Astrocyte (in vitro differentiated cells and primary cell): ENCODE data around the gene NIFK. TPM values are rescaled to one million over a fixed set of nuclear protein-coding genes. Genes with fewer than 3 reads are reported as not detected.

Experiments
- DNase-seq: peaks from one replicate; pipeline ENCODE4 v3.0.0-alpha.2; 2010; ENCODE audit warnings: low read depth
- FAIRE-seq: peaks from 2 replicates; lab custom pipeline; 2011; peaks lifted over from hg19 to GRCh38; lab: Jason Lieb, UNC
- H2AFZ ChIP-seq: 2 replicates; pipeline ENCODE4 v1.6.0; 2012; ENCODE audit warnings: low read depth, low read length, inconsistent platforms
- H3K27ac ChIP-seq: 2 replicates; pipeline ENCODE4 v1.5.1; 2011; ENCODE audit warnings: low read depth, low read length, inconsistent platforms
- H3K27me3 ChIP-seq: 2 replicates; pipeline ENCODE4 v1.6.0; 2011; ENCODE audit warnings: low read length, inconsistent platforms; ENCODE audit not compliant: insufficient read depth
- H3K36me3 ChIP-seq: 2 replicates; pipeline ENCODE4 v1.5.1; 2011; ENCODE audit warnings: low read length, inconsistent platforms; ENCODE audit not compliant: insufficient read depth
- H3K4me1 ChIP-seq: 2 replicates; pipeline ENCODE4 v1.5.1; 2011; ENCODE audit warnings: low read length, inconsistent platforms; ENCODE audit not compliant: insufficient read depth
- H3K4me2 ChIP-seq: 2 replicates; pipeline ENCODE4 v1.6.0; 2012; ENCODE audit warnings: low read length, inconsistent platforms
- H3K4me3 ChIP-seq: 2 replicates; pipeline ENCODE4 v1.5.1; 2011; ENCODE audit warnings: low read depth, mild to moderate bottlenecking, low read length, inconsistent platforms; ENCODE audit not compliant: insufficient read depth
- H3K79me2 ChIP-seq: 2 replicates; pipeline ENCODE4 v1.6.0; 2012; ENCODE audit warnings: mild to moderate bottlenecking, low read length, inconsistent platforms; ENCODE audit not compliant: insufficient read depth
- H3K9ac ChIP-seq: 2 replicates; pipeline ENCODE4 v1.6.0; 2012; ENCODE audit warnings: mild to moderate bottlenecking, low read length, inconsistent platforms
- H3K9me3 ChIP-seq: 2 replicates; pipeline ENCODE4 v1.5.1; 2012; ENCODE audit warnings: low read depth, mild to moderate bottlenecking, low read length, inconsistent platforms; ENCODE audit not compliant: insufficient read depth
- H4K20me1 ChIP-seq: 2 replicates; pipeline ENCODE4 v1.6.0; 2012; ENCODE audit warnings: low read length, inconsistent platforms; ENCODE audit not compliant: insufficient read depth
- H3K27ac Mint-ChIP-seq: one replicate; pipeline ENCODE4 v1.8.0; 2021; ENCODE audit warnings: mild to moderate bottlenecking, mixed read lengths; ENCODE audit not compliant: unreplicated experiment
- H3K27me3 Mint-ChIP-seq: one replicate; pipeline ENCODE4 v1.8.0; 2021; ENCODE audit warnings: low read depth, mixed read lengths; ENCODE audit not compliant: unreplicated experiment
- H3K36me3 Mint-ChIP-seq: one replicate; pipeline ENCODE4 v1.8.0; 2021; ENCODE audit warnings: low read depth, mixed read lengths; ENCODE audit not compliant: unreplicated experiment
- H3K4me1 Mint-ChIP-seq: one replicate; pipeline ENCODE4 v1.8.0; 2021; ENCODE audit warnings: low read depth, mixed read lengths; ENCODE audit not compliant: unreplicated experiment
- H3K4me3 Mint-ChIP-seq: one replicate; pipeline ENCODE4 v1.8.0; 2021; ENCODE audit warnings: mild to moderate bottlenecking, moderate library complexity, mixed read lengths; ENCODE audit not compliant: unreplicated experiment
- H3K9me3 Mint-ChIP-seq: one replicate; pipeline ENCODE4 v1.8.0; 2021; ENCODE audit warnings: mild to moderate bottlenecking, mixed read lengths; ENCODE audit not compliant: unreplicated experiment
- EZH2 ChIP-seq: IDR thresholded peaks from 2 replicates; pipeline ENCODE4 v1.6.1; 2012; ENCODE audit warnings: mild to moderate bottlenecking, low read length, inconsistent platforms; ENCODE audit not compliant: insufficient read depth
- total RNA-seq: library from RNA; stranded (reverse); gene quantifications from 2 replicates; pipeline ENCODE4 v1.2.1, GENCODE V29; 2021
- TF ChIP-seq, protein P1 (sequence below): IDR thresholded peaks from 2 replicates; pipeline ENCODE4 v1.5.1; 2011; ENCODE audit warnings: low read depth, mild to moderate bottlenecking, inconsistent platforms, low read length, moderate library complexity; ENCODE audit not compliant: insufficient read depth

The NIFK gene
- total RNA-seq, 1 donor from 2014 or later: 75.0 TPM

DNA sequence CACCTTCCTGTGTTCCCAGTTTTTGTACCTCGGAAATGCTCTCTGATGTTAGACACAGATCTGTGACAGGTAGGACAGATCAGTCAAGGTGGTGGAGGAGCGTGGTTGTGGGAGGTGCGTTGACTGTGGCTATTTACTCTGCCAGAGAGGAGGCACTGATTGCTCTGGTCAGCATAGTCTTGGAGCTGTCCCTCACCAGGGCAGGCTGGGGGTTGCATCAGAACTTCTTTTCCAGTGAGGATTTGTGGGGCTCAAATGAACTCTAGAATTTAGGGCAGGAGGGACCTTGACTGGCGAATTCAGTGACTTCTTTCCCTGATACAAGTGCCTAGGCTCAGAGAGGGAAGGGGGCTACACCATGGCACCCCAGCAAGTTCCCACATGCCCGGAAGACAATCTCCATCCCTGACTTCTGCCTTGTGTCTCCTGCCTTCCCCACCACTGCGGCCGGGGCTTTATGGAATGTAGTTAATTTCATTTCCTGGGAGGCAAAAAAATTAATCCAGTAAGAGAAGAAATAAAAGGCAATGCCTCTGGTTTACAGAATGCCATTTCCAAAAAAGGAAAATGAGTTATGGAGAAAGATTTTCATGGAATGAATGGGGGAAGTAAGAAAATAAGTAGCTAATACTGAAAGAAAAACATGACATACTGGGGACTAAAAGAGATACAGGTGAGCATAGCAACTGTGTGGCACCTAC, 26.1 kb downstream of the NIFK start:
- no peaks in the 10 kb centered on the region for H3K36me3 Mint-ChIP-seq
- Histone ChIP-seq H3K4me3 (no peak overlapping the region), H3K36me3 (no peaks in the 10 kb centered on the region), H4K20me1 (no peaks in the 10 kb centered on the region), H3K79me2 (no peaks in the 10 kb centered on the region), H3K27me3 (no peaks in the 10 kb centered on the region), H3K4me2 (peak overlapping the region; percentile 57), H3K9ac (peak overlapping the region; percentile 6), H2AFZ (no peak overlapping the region), H3K9me3 (no peaks in the 10 kb centered on the region), H3K4me1 (peaks cover 13% of the 10 kb centered on the region), H3K27ac (no peak overlapping the region)
- H3K27ac Mint-ChIP-seq: no peak overlapping the region
- FAIRE-seq (no peak), DNase-seq (peak; percentile 31)
- H3K4me1 Mint-ChIP-seq: peaks cover 24% of the 10 kb centered on the region
- H3K27me3 Mint-ChIP-seq: no peaks in the 10 kb centered on the region
- no peak overlapping the region for H3K4me3 Mint-ChIP-seq
- H3K9me3 Mint-ChIP-seq: peaks cover 3% of the 10 kb centered on the region
- TF ChIP-seq EZH2: no peak
- TF ChIP-seq, protein P1, sequence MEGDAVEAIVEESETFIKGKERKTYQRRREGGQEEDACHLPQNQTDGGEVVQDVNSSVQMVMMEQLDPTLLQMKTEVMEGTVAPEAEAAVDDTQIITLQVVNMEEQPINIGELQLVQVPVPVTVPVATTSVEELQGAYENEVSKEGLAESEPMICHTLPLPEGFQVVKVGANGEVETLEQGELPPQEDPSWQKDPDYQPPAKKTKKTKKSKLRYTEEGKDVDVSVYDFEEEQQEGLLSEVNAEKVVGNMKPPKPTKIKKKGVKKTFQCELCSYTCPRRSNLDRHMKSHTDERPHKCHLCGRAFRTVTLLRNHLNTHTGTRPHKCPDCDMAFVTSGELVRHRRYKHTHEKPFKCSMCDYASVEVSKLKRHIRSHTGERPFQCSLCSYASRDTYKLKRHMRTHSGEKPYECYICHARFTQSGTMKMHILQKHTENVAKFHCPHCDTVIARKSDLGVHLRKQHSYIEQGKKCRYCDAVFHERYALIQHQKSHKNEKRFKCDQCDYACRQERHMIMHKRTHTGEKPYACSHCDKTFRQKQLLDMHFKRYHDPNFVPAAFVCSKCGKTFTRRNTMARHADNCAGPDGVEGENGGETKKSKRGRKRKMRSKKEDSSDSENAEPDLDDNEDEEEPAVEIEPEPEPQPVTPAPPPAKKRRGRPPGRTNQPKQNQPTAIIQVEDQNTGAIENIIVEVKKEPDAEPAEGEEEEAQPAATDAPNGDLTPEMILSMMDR: no peak

DNA sequence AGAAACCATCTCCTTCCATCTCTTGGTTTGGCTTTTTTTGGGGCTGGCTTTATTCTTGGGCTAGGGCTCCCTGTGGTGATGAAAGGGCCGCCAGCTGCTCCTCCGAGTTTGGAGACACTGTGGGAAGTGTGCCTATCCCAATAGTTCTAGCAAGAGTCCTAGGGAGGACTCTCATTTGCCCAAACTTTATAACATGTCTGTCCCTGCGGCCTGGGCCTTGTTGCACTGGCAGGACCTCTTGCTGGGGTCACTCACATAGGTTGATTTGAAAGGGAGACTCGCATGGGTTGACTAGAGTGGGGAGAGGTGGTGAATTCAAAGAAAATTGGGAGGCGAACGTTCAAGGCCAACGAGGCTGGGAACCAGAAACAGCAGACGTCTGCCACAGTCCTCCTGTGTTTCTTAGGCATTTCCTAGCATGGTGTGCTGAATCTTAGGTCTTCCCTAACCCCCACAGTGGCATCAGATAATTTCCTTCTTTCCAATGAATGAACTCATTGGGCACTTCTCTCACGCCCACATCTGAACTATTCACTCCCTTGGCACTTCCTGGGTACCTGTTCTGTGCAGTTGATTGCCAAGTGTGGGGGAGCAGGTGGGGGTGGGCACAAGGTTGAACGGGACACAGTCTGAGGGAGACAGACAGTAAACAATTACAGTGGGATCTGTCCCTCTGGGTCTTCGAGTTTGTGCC, 26.8 kb downstream of the NIFK start:
- Mint-ChIP-seq H3K27ac (peak overlapping the region; percentile 78), H3K27me3 (no peaks in the 10 kb centered on the region), H3K36me3 (no peaks in the 10 kb centered on the region), H3K9me3 (peaks cover 3% of the 10 kb centered on the region), H3K4me1 (peaks cover 24% of the 10 kb centered on the region), H3K4me3 (no peak overlapping the region)
- H3K79me2 ChIP-seq: no peaks in the 10 kb centered on the region
- no peaks in the 10 kb centered on the region for H4K20me1 ChIP-seq
- no peaks in the 10 kb centered on the region for H3K9me3 ChIP-seq
- H3K4me3 ChIP-seq: no peak overlapping the region
- no peak overlapping the region for H3K4me2 ChIP-seq
- H3K27ac ChIP-seq: no peak overlapping the region
- no peak overlapping the region for H3K9ac ChIP-seq
- peaks cover 13% of the 10 kb centered on the region for H3K4me1 ChIP-seq
- TF ChIP-seq, protein P1: no peak
- TF ChIP-seq EZH2: no peak
- no peaks in the 10 kb centered on the region for H3K36me3 ChIP-seq
- FAIRE-seq (no peak), DNase-seq (no peak)
- no peak overlapping the region for H2AFZ ChIP-seq
- H3K27me3 ChIP-seq: no peaks in the 10 kb centered on the region

DNA sequence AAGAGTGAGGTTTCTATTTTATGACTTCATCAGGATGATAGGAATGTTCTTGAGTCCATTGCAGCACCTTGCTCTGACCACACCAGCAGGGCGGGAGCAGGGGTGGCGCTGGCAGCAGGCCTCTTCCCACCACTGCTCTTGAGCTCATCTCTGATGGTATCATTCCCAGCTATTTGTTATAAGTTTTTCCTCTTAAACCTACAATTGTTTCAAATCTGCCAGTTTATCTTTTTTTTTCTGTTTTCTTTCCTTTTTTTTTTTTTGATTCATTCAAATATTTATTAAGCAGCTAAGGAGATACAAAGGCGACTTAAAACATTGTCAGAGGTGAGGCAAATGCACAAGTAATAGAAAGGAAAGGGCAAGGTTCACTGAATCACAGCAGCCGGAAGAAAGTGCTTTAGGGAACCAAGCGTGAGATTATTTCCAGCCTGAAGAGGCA, 28.7 kb downstream of the NIFK start:
- Mint-ChIP-seq H3K4me3 (no peak overlapping the region), H3K27ac (peak overlapping the region; percentile 7), H3K4me1 (peaks cover 24% of the 10 kb centered on the region), H3K9me3 (peaks cover 3% of the 10 kb centered on the region), H3K27me3 (no peaks in the 10 kb centered on the region), H3K36me3 (no peaks in the 10 kb centered on the region)
- no peaks in the 10 kb centered on the region for H4K20me1 ChIP-seq
- peak; percentile 44 for DNase-seq
- no peak overlapping the region for H3K4me3 ChIP-seq
- H3K9ac ChIP-seq: no peak overlapping the region
- no peak overlapping the region for H3K4me2 ChIP-seq
- H3K36me3 ChIP-seq: no peaks in the 10 kb centered on the region
- FAIRE-seq: no peak
- TF ChIP-seq, protein P1: no peak
- no peak for TF ChIP-seq EZH2
- H3K79me2 ChIP-seq: no peaks in the 10 kb centered on the region
- no peaks in the 10 kb centered on the region for H3K9me3 ChIP-seq
- H2AFZ ChIP-seq: no peak overlapping the region
- no peaks in the 10 kb centered on the region for H3K27me3 ChIP-seq
- no peak overlapping the region for H3K27ac ChIP-seq
- H3K4me1 ChIP-seq: peaks cover 13% of the 10 kb centered on the region
